ENCODE measurements around the gene MRM3.

Gene MRM3

DNA sequence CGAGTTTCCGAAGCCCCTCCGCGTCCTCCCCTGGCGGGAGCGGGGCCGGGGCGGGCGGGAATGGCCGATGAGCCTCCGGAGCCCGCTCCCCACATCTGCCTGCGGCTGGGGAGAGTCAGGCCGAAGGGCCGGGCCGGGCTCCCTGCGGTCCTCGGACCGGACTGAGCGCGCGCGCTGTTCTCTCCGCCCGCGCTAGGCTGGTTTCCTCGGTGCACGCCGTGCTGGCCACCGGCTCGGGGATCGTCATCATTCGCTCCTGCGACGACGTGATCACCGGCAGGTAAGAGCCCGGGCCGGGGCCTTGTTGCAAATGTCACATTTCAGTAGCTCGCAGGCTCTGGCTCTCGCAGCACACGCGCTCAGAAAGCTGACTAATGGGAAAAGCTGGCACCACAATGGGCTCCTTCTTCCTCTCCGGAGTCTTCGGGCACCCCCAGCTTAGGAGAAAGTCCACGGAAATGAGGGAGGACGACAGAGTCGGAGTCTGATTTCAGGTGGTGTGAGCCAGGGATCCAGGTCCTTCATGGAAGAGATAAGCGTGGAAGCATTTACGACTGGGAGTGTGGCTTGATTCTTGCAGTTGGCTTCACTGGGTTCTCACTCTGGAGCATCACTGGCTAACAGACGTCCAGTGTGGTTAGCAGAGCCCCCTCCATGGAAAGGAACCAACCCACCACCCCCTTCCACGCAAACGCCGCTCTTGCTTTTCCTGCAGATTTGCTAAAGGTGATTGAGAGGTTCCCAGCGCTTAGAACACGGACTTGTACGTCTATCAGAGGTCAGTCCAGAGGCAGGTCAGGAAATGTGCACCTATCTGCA lies 49.0 kb upstream of the MRM3 start (continued):
- TF ChIP-seq ZNF585B (tag by site-specific recombination; IDR thresholded peaks at IDR 0.05) (no peak), ZNF18 (tag by site-specific recombination; IDR thresholded peaks at IDR 0.05) (peak; percentile 52), ZNF501 (tag by site-specific recombination; IDR thresholded peaks at IDR 0.05) (0 out of 2 replicates have a peak, but pooled peaks have one; percentile 35), KLF9 (tag by site-specific recombination; IDR thresholded peaks at IDR 0.05; ENCODE audit: low read depth) (no peak; the same call in 1 of the 2 replicates), TRIM28 (IDR thresholded peaks at IDR 0.05; ENCODE audit: borderline replicate concordance, low read length) (no peak), GLIS1 (tag by site-specific recombination; IDR thresholded peaks at IDR 0.05) (no peak), ZNF175 (tag by site-specific recombination; IDR thresholded peaks at IDR 0.05) (no peak), ZNF394 (tag by site-specific recombination; IDR thresholded peaks at IDR 0.05; ENCODE audit: borderline replicate concordance) (no peak), ZNF23 (tag by site-specific recombination; IDR thresholded peaks at IDR 0.05; ENCODE audit: borderline replicate concordance) (no peak), REST (tag by site-specific recombination; IDR thresholded peaks at IDR 0.05) (0 out of 2 replicates have a peak, but pooled peaks have one; percentile 21), ZNF664 (tag by site-specific recombination; IDR thresholded peaks at IDR 0.05) (no peak), ZNF10 (tag by site-specific recombination; IDR thresholded peaks at IDR 0.05) (no peak), ZNF266 (tag by site-specific recombination; IDR thresholded peaks at IDR 0.05; ENCODE audit: low read depth) (no peak), ZNF423 (tag by site-specific recombination; IDR thresholded peaks at IDR 0.05) (no peak), ZNF529 (tag by site-specific recombination; IDR thresholded peaks at IDR 0.05; ENCODE audit: insufficient replicate concordance) (no peak), ZEB2 (tag by site-specific recombination; IDR thresholded peaks at IDR 0.05) (peak; percentile 47; the same call in 1 of the 2 replicates), ZSCAN4 (tag by site-specific recombination; IDR thresholded peaks at IDR 0.05) (no peak)
- TF ChIP-seq, protein P1, sequence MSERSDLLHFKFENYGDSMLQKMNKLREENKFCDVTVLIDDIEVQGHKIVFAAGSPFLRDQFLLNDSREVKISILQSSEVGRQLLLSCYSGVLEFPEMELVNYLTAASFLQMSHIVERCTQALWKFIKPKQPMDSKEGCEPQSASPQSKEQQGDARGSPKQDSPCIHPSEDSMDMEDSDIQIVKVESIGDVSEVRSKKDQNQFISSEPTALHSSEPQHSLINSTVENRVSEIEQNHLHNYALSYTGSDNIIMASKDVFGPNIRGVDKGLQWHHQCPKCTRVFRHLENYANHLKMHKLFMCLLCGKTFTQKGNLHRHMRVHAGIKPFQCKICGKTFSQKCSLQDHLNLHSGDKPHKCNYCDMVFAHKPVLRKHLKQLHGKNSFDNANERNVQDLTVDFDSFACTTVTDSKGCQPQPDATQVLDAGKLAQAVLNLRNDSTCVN (tag by site-specific recombination; optimal IDR thresholded peaks at IDR 0.05) = peak; percentile 73
- TF ChIP-seq, protein P2, sequence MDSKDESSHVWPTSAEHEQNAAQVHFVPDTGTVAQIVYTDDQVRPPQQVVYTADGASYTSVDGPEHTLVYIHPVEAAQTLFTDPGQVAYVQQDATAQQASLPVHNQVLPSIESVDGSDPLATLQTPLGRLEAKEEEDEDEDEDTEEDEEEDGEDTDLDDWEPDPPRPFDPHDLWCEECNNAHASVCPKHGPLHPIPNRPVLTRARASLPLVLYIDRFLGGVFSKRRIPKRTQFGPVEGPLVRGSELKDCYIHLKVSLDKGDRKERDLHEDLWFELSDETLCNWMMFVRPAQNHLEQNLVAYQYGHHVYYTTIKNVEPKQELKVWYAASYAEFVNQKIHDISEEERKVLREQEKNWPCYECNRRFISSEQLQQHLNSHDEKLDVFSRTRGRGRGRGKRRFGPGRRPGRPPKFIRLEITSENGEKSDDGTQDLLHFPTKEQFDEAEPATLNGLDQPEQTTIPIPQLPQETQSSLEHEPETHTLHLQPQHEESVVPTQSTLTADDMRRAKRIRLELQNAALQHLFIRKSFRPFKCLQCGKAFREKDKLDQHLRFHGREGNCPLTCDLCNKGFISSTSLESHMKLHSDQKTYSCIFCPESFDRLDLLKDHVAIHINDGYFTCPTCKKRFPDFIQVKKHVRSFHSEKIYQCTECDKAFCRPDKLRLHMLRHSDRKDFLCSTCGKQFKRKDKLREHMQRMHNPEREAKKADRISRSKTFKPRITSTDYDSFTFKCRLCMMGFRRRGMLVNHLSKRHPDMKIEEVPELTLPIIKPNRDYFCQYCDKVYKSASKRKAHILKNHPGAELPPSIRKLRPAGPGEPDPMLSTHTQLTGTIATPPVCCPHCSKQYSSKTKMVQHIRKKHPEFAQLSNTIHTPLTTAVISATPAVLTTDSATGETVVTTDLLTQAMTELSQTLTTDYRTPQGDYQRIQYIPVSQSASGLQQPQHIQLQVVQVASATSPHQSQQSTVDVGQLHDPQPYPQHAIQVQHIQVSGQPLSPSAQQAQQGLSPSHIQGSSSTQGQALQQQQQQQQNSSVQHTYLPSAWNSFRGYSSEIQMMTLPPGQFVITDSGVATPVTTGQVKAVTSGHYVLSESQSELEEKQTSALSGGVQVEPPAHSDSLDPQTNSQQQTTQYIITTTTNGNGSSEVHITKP (tag by site-specific recombination; IDR thresholded peaks at IDR 0.05) = no peak
- TF ChIP-seq, protein P3, sequence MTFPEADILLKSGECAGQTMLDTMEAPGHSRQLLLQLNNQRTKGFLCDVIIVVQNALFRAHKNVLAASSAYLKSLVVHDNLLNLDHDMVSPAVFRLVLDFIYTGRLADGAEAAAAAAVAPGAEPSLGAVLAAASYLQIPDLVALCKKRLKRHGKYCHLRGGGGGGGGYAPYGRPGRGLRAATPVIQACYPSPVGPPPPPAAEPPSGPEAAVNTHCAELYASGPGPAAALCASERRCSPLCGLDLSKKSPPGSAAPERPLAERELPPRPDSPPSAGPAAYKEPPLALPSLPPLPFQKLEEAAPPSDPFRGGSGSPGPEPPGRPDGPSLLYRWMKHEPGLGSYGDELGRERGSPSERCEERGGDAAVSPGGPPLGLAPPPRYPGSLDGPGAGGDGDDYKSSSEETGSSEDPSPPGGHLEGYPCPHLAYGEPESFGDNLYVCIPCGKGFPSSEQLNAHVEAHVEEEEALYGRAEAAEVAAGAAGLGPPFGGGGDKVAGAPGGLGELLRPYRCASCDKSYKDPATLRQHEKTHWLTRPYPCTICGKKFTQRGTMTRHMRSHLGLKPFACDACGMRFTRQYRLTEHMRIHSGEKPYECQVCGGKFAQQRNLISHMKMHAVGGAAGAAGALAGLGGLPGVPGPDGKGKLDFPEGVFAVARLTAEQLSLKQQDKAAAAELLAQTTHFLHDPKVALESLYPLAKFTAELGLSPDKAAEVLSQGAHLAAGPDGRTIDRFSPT (tag by site-specific recombination; IDR thresholded peaks at IDR 0.05) = 0 out of 2 replicates have a peak, but pooled peaks have one; percentile 14
- TF ChIP-seq, protein P4, sequence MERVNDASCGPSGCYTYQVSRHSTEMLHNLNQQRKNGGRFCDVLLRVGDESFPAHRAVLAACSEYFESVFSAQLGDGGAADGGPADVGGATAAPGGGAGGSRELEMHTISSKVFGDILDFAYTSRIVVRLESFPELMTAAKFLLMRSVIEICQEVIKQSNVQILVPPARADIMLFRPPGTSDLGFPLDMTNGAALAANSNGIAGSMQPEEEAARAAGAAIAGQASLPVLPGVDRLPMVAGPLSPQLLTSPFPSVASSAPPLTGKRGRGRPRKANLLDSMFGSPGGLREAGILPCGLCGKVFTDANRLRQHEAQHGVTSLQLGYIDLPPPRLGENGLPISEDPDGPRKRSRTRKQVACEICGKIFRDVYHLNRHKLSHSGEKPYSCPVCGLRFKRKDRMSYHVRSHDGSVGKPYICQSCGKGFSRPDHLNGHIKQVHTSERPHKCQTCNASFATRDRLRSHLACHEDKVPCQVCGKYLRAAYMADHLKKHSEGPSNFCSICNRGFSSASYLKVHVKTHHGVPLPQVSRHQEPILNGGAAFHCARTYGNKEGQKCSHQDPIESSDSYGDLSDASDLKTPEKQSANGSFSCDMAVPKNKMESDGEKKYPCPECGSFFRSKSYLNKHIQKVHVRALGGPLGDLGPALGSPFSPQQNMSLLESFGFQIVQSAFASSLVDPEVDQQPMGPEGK (tag by site-specific recombination; IDR thresholded peaks at IDR 0.05) = peak; percentile 34; the same call in 1 of the 2 replicates

All from HEK293 (cell line).